SK-N-SH (cell line): ENCODE results near the gene AMPD2. TPM values are rescaled to one million over a fixed set of nuclear protein-coding genes. Genes with fewer than 3 reads are reported as not detected.

Experiments used
- CTCF ChIA-PET: fragments of 300-600, 350-600 bp; formaldehyde crosslinking; extraction: SDS; loops from one replicate; lab custom pipeline; 2021; lab: Yijun Ruan, JAX
- POLR2A ChIA-PET: fragments of 350-600 bp; sonication (Branson Sonifier 250); formaldehyde crosslinking; extraction: SDS; loops from one replicate; lab custom pipeline; 2020; ENCODE audit warnings: antibody characterized with exemption, inconsistent platforms; lab: Yijun Ruan, JAX
- DNase-seq: peaks from one replicate; pipeline ENCODE4 v3.0.0; 2012
- H2AFZ ChIP-seq: fragments of 200-600 bp; sonication (generic); 2 replicates; pipeline ENCODE4 v1.8.1; 2016; ENCODE audit warnings: antibody characterized with exemption, mild to moderate bottlenecking, low read depth
- H3F3A ChIP-seq: fragments of 200-600 bp; sonication (generic); replicated peaks from 2 replicates; pipeline ENCODE3; 2016; ENCODE audit warnings: antibody characterized with exemption, mild to moderate bottlenecking; ENCODE audit not compliant: insufficient read depth
- H3K27ac ChIP-seq, 2 experiments: fragments of 200-500 bp in 1 of 2; fragments of 200-600 bp in 1 of 2; sonication (Bioruptor generic) in 1 of 2; sonication (generic), shearing (Covaris generic) in 1 of 2; 2 replicates each; pipeline versions ENCODE4 v1.5.1 to v1.6.1; 2014 to 2016; ENCODE audit warnings: low read depth in 2 of 2, inconsistent platforms in 1 of 2, low read length in 1 of 2, mild to moderate bottlenecking in 1 of 2, mixed read lengths in 1 of 2
- H3K27me3 ChIP-seq: fragments of 200-600 bp; sonication (generic), shearing (Covaris generic); 2 replicates; pipeline ENCODE4 v1.6.1; 2016; ENCODE audit warnings: mixed run types; ENCODE audit not compliant: insufficient read depth
- H3K36me3 ChIP-seq, 2 experiments: fragments of 200-500 bp in 1 of 2; fragments of 200-600 bp in 1 of 2; sonication (Bioruptor generic) in 1 of 2; sonication (generic) in 1 of 2; replicated peaks in 1 of 2; 2 replicates each; pipeline versions ENCODE3 to v1.5.1; 2014 to 2016; ENCODE audit warnings: low read length in 1 of 2, mild to moderate bottlenecking in 1 of 2; ENCODE audit not compliant: insufficient read depth in 2 of 2, control insufficient read depth in 1 of 2
- H3K4me1 ChIP-seq, 2 experiments: fragments of 200-500 bp in 1 of 2; fragments of 200-600 bp in 1 of 2; sonication (Bioruptor generic) in 1 of 2; sonication (generic), shearing (Covaris generic) in 1 of 2; 2 replicates each; pipeline versions ENCODE4 v1.5.1 to v1.6.1; 2014 to 2016; ENCODE audit warnings: low read depth in 1 of 2, low read length in 1 of 2, mixed run types in 1 of 2; ENCODE audit not compliant: insufficient read depth in 2 of 2, control insufficient read depth in 1 of 2
- H3K4me2 ChIP-seq: fragments of 200-600 bp; sonication (generic), shearing (Covaris generic); 2 replicates; pipeline ENCODE4 v1.6.1; 2017; ENCODE audit warnings: mixed run types
- H3K4me3 ChIP-seq, 2 experiments: fragments of 200-500 bp in 1 of 2; fragments of 200-600 bp in 1 of 2; sonication (Bioruptor generic) in 1 of 2; sonication (generic), shearing (Covaris generic) in 1 of 2; 2 replicates each; pipeline versions ENCODE4 v1.5.1 to v1.8.1; 2014 to 2016; ENCODE audit warnings: low read depth in 2 of 2, inconsistent platforms in 1 of 2, low read length in 1 of 2, mild to moderate bottlenecking in 1 of 2, mixed read lengths in 1 of 2, moderate library complexity in 1 of 2
- H3K79me2 ChIP-seq: fragments of 200-600 bp; sonication (generic); 2 replicates; pipeline ENCODE4 v1.8.1; 2017; ENCODE audit warnings: mild to moderate bottlenecking; ENCODE audit not compliant: insufficient read depth
- H3K9ac ChIP-seq: fragments of 200-600 bp; sonication (generic); 2 replicates; pipeline ENCODE4 v1.6.1; 2017; ENCODE audit warnings: mixed run types
- H3K9me2 ChIP-seq: fragments of 200-600 bp; sonication (generic); 2 replicates; pipeline ENCODE4 v1.6.1; 2017; ENCODE audit warnings: mixed run types
- H3K9me3 ChIP-seq: fragments of 200-600 bp; sonication (generic); 2 replicates; pipeline ENCODE4 v1.6.1; 2017; ENCODE audit warnings: mixed run types, mild to moderate bottlenecking, moderate library complexity
- H4K20me1 ChIP-seq: fragments of 200-600 bp; sonication (generic); 2 replicates; pipeline ENCODE4 v1.6.1; 2017; ENCODE audit warnings: mild to moderate bottlenecking, mixed run types; ENCODE audit not compliant: insufficient read depth
- CHD2 ChIP-seq: fragments of 150-350 bp; IDR thresholded peaks from 2 replicates; pipeline ENCODE4 v1.6.1; 2018; ENCODE audit warnings: low read length; ENCODE audit not compliant: partially characterized antibody
- ELF1 ChIP-seq: IDR thresholded peaks from 2 replicates; pipeline ENCODE4 v1.4.0; 2012
- EP300 ChIP-seq, 2 experiments: IDR thresholded peaks; 2 replicates each; pipeline versions ENCODE4 v1.4.0 to v1.6.1; 2012; ENCODE audit warnings: borderline replicate concordance in 1 of 2, low read depth in 1 of 2, low read length in 1 of 2
- EZH2phosphoT487 ChIP-seq: fragments of 200-600 bp; sonication (generic); IDR thresholded peaks from 2 replicates; pipeline ENCODE4 v1.6.1; 2017; ENCODE audit warnings: low read depth, mixed run types, mild to moderate bottlenecking, antibody characterized with exemption, moderate library complexity, borderline replicate concordance
- FOSL2 ChIP-seq: IDR thresholded peaks from 2 replicates; pipeline ENCODE4 v1.4.0; 2012; ENCODE audit warnings: low read depth, mild to moderate bottlenecking, moderate library complexity, borderline replicate concordance
- FOXJ3 ChIP-seq: sonication (generic); formaldehyde crosslinking; IDR thresholded peaks from 2 replicates; pipeline ENCODE4 v1.5.1; 2020; ENCODE audit warnings: mild to moderate bottlenecking, missing genetic modification reagents
- FOXM1 ChIP-seq: IDR thresholded peaks from 2 replicates; pipeline ENCODE4 v1.4.0; 2012; ENCODE audit warnings: low read depth, mild to moderate bottlenecking
- NFIC ChIP-seq: IDR thresholded peaks from 2 replicates; pipeline ENCODE4 v1.4.0; 2012; ENCODE audit warnings: borderline replicate concordance
- POLR2AphosphoS5 ChIP-seq: IDR thresholded peaks from 2 replicates; pipeline ENCODE4 v1.6.1; 2012; ENCODE audit warnings: low read depth, low read length
- RCOR1 ChIP-seq: fragments of 150-350 bp; IDR thresholded peaks from 2 replicates; pipeline ENCODE4 v1.6.1; 2017; ENCODE audit warnings: antibody characterized with exemption, low read length
- RFX5 ChIP-seq: IDR thresholded peaks from 2 replicates; pipeline ENCODE4 v1.6.1; 2012; ENCODE audit warnings: mild to moderate bottlenecking, improper control_type of control experiment, low read length
- SIN3A ChIP-seq: IDR thresholded peaks from 2 replicates; pipeline ENCODE4 v1.6.1; 2012; ENCODE audit warnings: low read depth, mild to moderate bottlenecking, low read length, moderate library complexity, borderline replicate concordance
- SMC3 ChIP-seq: IDR thresholded peaks from 2 replicates; pipeline ENCODE4 v1.6.1; 2012; ENCODE audit warnings: low read depth, low read length, improper control_type of control experiment
- TAF1 ChIP-seq: IDR thresholded peaks from 2 replicates; pipeline ENCODE4 v1.6.1; 2012; ENCODE audit warnings: low read depth, mild to moderate bottlenecking, low read length, moderate library complexity, borderline replicate concordance
- YY1 ChIP-seq: IDR thresholded peaks from 2 replicates; pipeline ENCODE4 v1.4.0; 2012; ENCODE audit warnings: low read depth, mild to moderate bottlenecking
- WGBS: methylation state at CpG from one replicate; pipeline ENCODE4 v1.1.6; 2017; ENCODE audit warnings: low lambda C conversion rate; 5-methylcytosine and 5-hydroxymethylcytosine counted together
- polyA plus RNA-seq, 3 experiments: library from polyadenylated mRNA; depleted of rRNA; stranded (reverse); fragments of >200 nt; gene quantifications; 2 replicates each; pipeline ENCODE4 v1.2.3, GENCODE V29; 2012
- TF ChIP-seq, protein P1 (sequence below): IDR thresholded peaks from 2 replicates; pipeline ENCODE4 v1.6.1; 2012; ENCODE audit warnings: mild to moderate bottlenecking, low read depth, low read length, moderate library complexity
- TF ChIP-seq, protein P2 (sequence below): fragments of 150-350 bp; IDR thresholded peaks from 2 replicates; pipeline ENCODE4 v1.6.1; 2017; ENCODE audit warnings: antibody characterized with exemption, low read length, low read depth, borderline replicate concordance
- TF ChIP-seq, protein P3 (sequence below): IDR thresholded peaks from 2 replicates; pipeline ENCODE4; 2012
- TF ChIP-seq, protein P4 (sequence below): IDR thresholded peaks from 2 replicates; pipeline ENCODE4 v1.4.0; 2012; ENCODE audit warnings: low read depth, borderline replicate concordance
- TF ChIP-seq, protein P5 (sequence below): IDR thresholded peaks from 2 replicates; pipeline ENCODE4 v1.4.0; 2012; ENCODE audit warnings: low read depth

AMPD2 gene
- polyA plus RNA-seq, 1 of the 3 experiments (the other 2 are of a cell fraction), result 59.1 TPM

DNA sequence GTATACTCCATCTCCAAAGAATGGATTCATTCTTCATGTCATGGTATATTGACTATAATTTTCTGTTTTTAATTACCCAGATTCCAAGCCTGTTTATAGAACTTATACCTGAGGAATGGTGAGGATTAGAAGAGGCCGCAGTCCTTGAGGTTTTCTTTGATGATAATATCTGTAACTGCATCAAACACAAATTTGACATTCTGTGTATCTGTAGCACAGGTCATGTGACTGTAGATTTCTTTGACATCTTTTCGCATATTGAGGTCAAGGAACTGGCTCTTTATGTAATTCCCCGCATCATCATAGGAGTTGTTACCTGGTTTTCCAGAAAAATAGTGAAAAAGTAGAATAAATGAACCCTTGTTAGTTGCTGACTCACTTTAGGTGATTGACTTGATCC, 16.4 kb upstream of the AMPD2 start:
- no peak overlapping the region for H2AFZ ChIP-seq
- H3F3A ChIP-seq, result no peaks in the 10 kb centered on the region
- H3K36me3 ChIP-seq, result peaks cover 21 to 46% of the 10 kb centered on the region in 2 experiments
- CTCF ChIA-PET, result interaction anchor here (0.6 to 1.1 kb wide), 2 partner anchors 16 to 70 kb away, joined by 3 read pairs; partner anchors contain the start of genes AMPD2 and GNAT2
- no peaks in the 10 kb centered on the region for H4K20me1 ChIP-seq
- no peak overlapping the region for H3K4me2 ChIP-seq
- whole genome bisulfite sequencing, result 97% methylated on average over 3 of the region's 3 CpGs
- no peaks in the 10 kb centered on the region for H3K79me2 ChIP-seq
- TF ChIP-seq, protein P1, sequence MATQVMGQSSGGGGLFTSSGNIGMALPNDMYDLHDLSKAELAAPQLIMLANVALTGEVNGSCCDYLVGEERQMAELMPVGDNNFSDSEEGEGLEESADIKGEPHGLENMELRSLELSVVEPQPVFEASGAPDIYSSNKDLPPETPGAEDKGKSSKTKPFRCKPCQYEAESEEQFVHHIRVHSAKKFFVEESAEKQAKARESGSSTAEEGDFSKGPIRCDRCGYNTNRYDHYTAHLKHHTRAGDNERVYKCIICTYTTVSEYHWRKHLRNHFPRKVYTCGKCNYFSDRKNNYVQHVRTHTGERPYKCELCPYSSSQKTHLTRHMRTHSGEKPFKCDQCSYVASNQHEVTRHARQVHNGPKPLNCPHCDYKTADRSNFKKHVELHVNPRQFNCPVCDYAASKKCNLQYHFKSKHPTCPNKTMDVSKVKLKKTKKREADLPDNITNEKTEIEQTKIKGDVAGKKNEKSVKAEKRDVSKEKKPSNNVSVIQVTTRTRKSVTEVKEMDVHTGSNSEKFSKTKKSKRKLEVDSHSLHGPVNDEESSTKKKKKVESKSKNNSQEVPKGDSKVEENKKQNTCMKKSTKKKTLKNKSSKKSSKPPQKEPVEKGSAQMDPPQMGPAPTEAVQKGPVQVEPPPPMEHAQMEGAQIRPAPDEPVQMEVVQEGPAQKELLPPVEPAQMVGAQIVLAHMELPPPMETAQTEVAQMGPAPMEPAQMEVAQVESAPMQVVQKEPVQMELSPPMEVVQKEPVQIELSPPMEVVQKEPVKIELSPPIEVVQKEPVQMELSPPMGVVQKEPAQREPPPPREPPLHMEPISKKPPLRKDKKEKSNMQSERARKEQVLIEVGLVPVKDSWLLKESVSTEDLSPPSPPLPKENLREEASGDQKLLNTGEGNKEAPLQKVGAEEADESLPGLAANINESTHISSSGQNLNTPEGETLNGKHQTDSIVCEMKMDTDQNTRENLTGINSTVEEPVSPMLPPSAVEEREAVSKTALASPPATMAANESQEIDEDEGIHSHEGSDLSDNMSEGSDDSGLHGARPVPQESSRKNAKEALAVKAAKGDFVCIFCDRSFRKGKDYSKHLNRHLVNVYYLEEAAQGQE, result no peak
- TF ChIP-seq, protein P2, sequence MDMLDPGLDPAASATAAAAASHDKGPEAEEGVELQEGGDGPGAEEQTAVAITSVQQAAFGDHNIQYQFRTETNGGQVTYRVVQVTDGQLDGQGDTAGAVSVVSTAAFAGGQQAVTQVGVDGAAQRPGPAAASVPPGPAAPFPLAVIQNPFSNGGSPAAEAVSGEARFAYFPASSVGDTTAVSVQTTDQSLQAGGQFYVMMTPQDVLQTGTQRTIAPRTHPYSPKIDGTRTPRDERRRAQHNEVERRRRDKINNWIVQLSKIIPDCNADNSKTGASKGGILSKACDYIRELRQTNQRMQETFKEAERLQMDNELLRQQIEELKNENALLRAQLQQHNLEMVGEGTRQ, result no peak
- TF ChIP-seq, protein P3, sequence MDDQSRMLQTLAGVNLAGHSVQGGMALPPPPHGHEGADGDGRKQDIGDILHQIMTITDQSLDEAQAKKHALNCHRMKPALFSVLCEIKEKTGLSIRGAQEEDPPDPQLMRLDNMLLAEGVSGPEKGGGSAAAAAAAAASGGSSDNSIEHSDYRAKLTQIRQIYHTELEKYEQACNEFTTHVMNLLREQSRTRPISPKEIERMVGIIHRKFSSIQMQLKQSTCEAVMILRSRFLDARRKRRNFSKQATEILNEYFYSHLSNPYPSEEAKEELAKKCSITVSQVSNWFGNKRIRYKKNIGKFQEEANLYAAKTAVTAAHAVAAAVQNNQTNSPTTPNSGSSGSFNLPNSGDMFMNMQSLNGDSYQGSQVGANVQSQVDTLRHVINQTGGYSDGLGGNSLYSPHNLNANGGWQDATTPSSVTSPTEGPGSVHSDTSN, result no peak
- TF ChIP-seq EP300 (IDR thresholded peaks at IDR 0.05; ENCODE audit: borderline replicate concordance in 1 of 2, low read depth in 1 of 2, low read length in 1 of 2), result no peak
- no peak for TF ChIP-seq ELF1
- TF ChIP-seq RFX5, result no peak
- no peak for TF ChIP-seq YY1
- TF ChIP-seq FOXM1, result no peak
- no peak for TF ChIP-seq SMC3
- TF ChIP-seq EZH2phosphoT487, result no peak
- no peak for TF ChIP-seq TAF1
- TF ChIP-seq FOXJ3, result no peak
- TF ChIP-seq, protein P4, sequence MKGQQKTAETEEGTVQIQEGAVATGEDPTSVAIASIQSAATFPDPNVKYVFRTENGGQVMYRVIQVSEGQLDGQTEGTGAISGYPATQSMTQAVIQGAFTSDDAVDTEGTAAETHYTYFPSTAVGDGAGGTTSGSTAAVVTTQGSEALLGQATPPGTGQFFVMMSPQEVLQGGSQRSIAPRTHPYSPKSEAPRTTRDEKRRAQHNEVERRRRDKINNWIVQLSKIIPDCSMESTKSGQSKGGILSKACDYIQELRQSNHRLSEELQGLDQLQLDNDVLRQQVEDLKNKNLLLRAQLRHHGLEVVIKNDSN, result no peak
- TF ChIP-seq RCOR1, result no peak
- TF ChIP-seq NFIC, result no peak
- no peak for TF ChIP-seq CHD2
- TF ChIP-seq SIN3A, result no peak
- no peak for TF ChIP-seq FOSL2
- TF ChIP-seq, protein P5, sequence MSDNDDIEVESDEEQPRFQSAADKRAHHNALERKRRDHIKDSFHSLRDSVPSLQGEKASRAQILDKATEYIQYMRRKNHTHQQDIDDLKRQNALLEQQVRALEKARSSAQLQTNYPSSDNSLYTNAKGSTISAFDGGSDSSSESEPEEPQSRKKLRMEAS, result no peak
- TF ChIP-seq POLR2AphosphoS5, result no peak
- TF ChIP-seq, all 33 proteins: peak for 0
- no peaks in the 10 kb centered on the region for H3K9me3 ChIP-seq
- H3K4me1 ChIP-seq, result no peaks in the 10 kb centered on the region
- H3K27ac ChIP-seq, result no peak overlapping the region
- no peak overlapping the region for H3K4me3 ChIP-seq
- H3K9me2 ChIP-seq, result no peaks in the 10 kb centered on the region
- POLR2A ChIA-PET, result no interaction called here
- no peaks in the 10 kb centered on the region for H3K27me3 ChIP-seq
- H3K9ac ChIP-seq, result no peak overlapping the region
- DNase-seq, result no peak
